HCT116 (cell line): ENCODE results near the gene TOR4A. TPM values are rescaled to one million over a fixed set of nuclear protein-coding genes. Genes with fewer than 3 reads are reported as not detected.
A peak's percentile ranks its signal among the peaks of the same experiment; 100 is the strongest.

ENCODE experiments used
- ATAC-seq: fragments of 200-7000 bp; cut with Tn5 transposase; 2 replicates; pipeline ENCODE4 v1.9.1; 2020; ENCODE audit warnings: mild to moderate bottlenecking, moderate library complexity
- BruUV-seq: library from RNA; stranded (reverse); fragments of 400-500 nt; replicated peaks from 2 replicates; lab custom pipeline; 2021; lab: Mats Ljungman, UMichigan
- CTCF ChIA-PET: fragments of 300-600 bp; sonication (Branson Sonifier 250); formaldehyde crosslinking; loops from one replicate; lab custom pipeline; 2021; ENCODE audit warnings: antibody characterized with exemption; lab: Charles Lee
- POLR2A ChIA-PET: fragments of 300-600, 350-600 bp; sonication (Branson Sonifier 250); formaldehyde crosslinking; loops from one replicate; lab custom pipeline; 2021; ENCODE audit warnings: antibody characterized with exemption; lab: Charles Lee
- RAD21 ChIA-PET, 2 experiments: fragments of 300-600 bp; sonication (Branson Sonifier 250); formaldehyde crosslinking; loops; one replicate each; lab custom pipeline; 2023; ENCODE audit warnings: low total read pairs in 2 of 2; ENCODE audit not compliant: uncharacterized antibody in 2 of 2, unreplicated experiment in 2 of 2, low non-redundant PET in 1 of 2; lab: Charles Lee
- DNase-seq: peaks from one replicate; pipeline ENCODE4 v3.0.0-alpha.2; 2010; ENCODE audit warnings: low read depth, low spot score
- H2AFZ ChIP-seq: fragments of 200-600 bp; shearing (Covaris generic), sonication (generic); 2 replicates; pipeline ENCODE4 v1.6.1; 2017; ENCODE audit warnings: low read depth, mixed run types, mixed read lengths, antibody characterized with exemption, low read length; ENCODE audit not compliant: poor library complexity, severe bottlenecking
- H3K27ac ChIP-seq: 2 replicates; pipeline ENCODE4 v1.5.1; 2012; ENCODE audit warnings: low read depth, low read length
- H3K27me3 ChIP-seq: fragments of 200-600 bp; sonication (generic); 2 replicates; pipeline ENCODE4 v1.6.1; 2016; ENCODE audit warnings: mixed run types, low read length, mixed read lengths; ENCODE audit not compliant: insufficient read depth
- H3K36me3 ChIP-seq, 2 experiments: fragments of 200-500 bp in 1 of 2; fragments of 200-600 bp in 1 of 2; sonication (Bioruptor generic) in 1 of 2; sonication (generic) in 1 of 2; 2 replicates each; pipeline versions ENCODE4 v1.5.1 to v1.6.1; 2014 to 2016; ENCODE audit warnings: low read length in 2 of 2, inconsistent platforms in 1 of 2, mixed read lengths in 1 of 2, mixed run types in 1 of 2; ENCODE audit not compliant: insufficient read depth in 2 of 2, control insufficient read depth in 1 of 2
- H3K4me1 ChIP-seq, 2 experiments: fragments of 200-600 bp in 1 of 2; sonication (generic) in 1 of 2; 2 replicates each; pipeline versions ENCODE4 v1.5.1 to v1.6.1; 2012 to 2017; ENCODE audit warnings: low read length in 2 of 2, inconsistent platforms in 1 of 2, mild to moderate bottlenecking in 1 of 2, mixed read lengths in 1 of 2, mixed run types in 1 of 2, moderate library complexity in 1 of 2; ENCODE audit not compliant: insufficient read depth in 2 of 2, control insufficient read depth in 1 of 2
- H3K4me2 ChIP-seq: fragments of 200-600 bp; sonication (generic); 2 replicates; pipeline ENCODE4 v1.6.1; 2017; ENCODE audit warnings: mixed run types, low read length, mixed read lengths
- H3K4me3 ChIP-seq, 2 experiments: fragments of 200-600 bp in 1 of 2; sonication (generic) in 1 of 2; replicated peaks in 1 of 2; 2 replicates each; pipeline ENCODE4 v1.5.1; 2011 to 2016; ENCODE audit warnings: low read length in 2 of 2, control low read depth in 1 of 2, low read depth in 1 of 2, mild to moderate bottlenecking in 1 of 2, mixed read lengths in 1 of 2, mixed run types in 1 of 2
- H3K79me2 ChIP-seq: fragments of 200-600 bp; sonication (generic); 2 replicates; pipeline ENCODE4 v1.6.1; 2017; ENCODE audit warnings: mild to moderate bottlenecking, mixed run types, low read length, moderate library complexity, mixed read lengths; ENCODE audit not compliant: insufficient read depth
- H3K9ac ChIP-seq: fragments of 200-600 bp; sonication (generic); 2 replicates; pipeline ENCODE4 v1.6.1; 2016; ENCODE audit warnings: low read length, mixed read lengths
- H3K9me2 ChIP-seq: fragments of 200-600 bp; sonication (generic), shearing (Covaris generic); 2 replicates; pipeline ENCODE4 v1.6.1; 2017; ENCODE audit warnings: mixed run types, mild to moderate bottlenecking, moderate library complexity; ENCODE audit not compliant: insufficient read depth
- H3K9me3 ChIP-seq, 2 experiments: fragments of 200-500 bp in 1 of 2; fragments of 200-600 bp in 1 of 2; sonication (Bioruptor generic) in 1 of 2; sonication (generic) in 1 of 2; 2 replicates each; pipeline ENCODE4 v1.6.1; 2014 to 2017; ENCODE audit warnings: low read length in 2 of 2, mixed read lengths in 2 of 2, inconsistent platforms in 1 of 2, low read depth in 1 of 2, mild to moderate bottlenecking in 1 of 2, mixed run types in 1 of 2, moderate library complexity in 1 of 2; ENCODE audit not compliant: control insufficient read depth in 1 of 2, insufficient read depth in 1 of 2
- H4K20me1 ChIP-seq: fragments of 200-600 bp; sonication (generic), shearing (Covaris generic); 2 replicates; pipeline ENCODE4 v1.6.1; 2017; ENCODE audit warnings: mixed run types, mild to moderate bottlenecking, moderate library complexity; ENCODE audit not compliant: insufficient read depth
- EZH2phosphoT487 ChIP-seq: fragments of 200-600 bp; IDR thresholded peaks from 2 replicates; pipeline ENCODE4 v1.6.1; 2018; ENCODE audit warnings: antibody characterized with exemption, borderline replicate concordance
- JUND ChIP-seq: IDR thresholded peaks from 2 replicates; pipeline ENCODE4 v1.6.1; 2012
- POLR2A ChIP-seq: IDR thresholded peaks from 2 replicates; pipeline ENCODE4 v1.7.0; 2011; ENCODE audit warnings: borderline replicate concordance; ENCODE audit not compliant: insufficient read depth, insufficient read length; ENCODE audit errors: extremely low read depth
- RAD21 ChIP-seq: IDR thresholded peaks from 2 replicates; pipeline ENCODE4 v1.6.1; 2012; ENCODE audit warnings: low read depth, mild to moderate bottlenecking
- TCF7L2 ChIP-seq: IDR thresholded peaks from 2 replicates; pipeline ENCODE4 v1.7.0; 2011; ENCODE audit warnings: borderline replicate concordance, inconsistent platforms; ENCODE audit not compliant: insufficient read depth, insufficient read length; ENCODE audit errors: extremely low read depth
- YY1 ChIP-seq: IDR thresholded peaks from 2 replicates; pipeline ENCODE4 v1.6.1; 2011; ENCODE audit warnings: low read length, low read depth, moderate library complexity, mild to moderate bottlenecking; ENCODE audit not compliant: insufficient replicate concordance; ENCODE audit errors: extremely low read depth
- ZFX ChIP-seq: fragments of 450-650 bp; IDR thresholded peaks from 2 replicates; pipeline ENCODE4 v1.6.1; 2017
- intact Hi-C: fragments of 100-400 bp; cut with micrococcal nuclease; formaldehyde crosslinking; loops from 2 replicates; pipeline ENCODE4 v1.10.0; 2022
- total RNA-seq: library from RNA; stranded (reverse); gene quantifications from one replicate; pipeline ENCODE4 v1.2.1, GENCODE V29; 2021; ENCODE audit not compliant: unreplicated experiment
- TF ChIP-seq, protein P1 (sequence below): IDR thresholded peaks from 2 replicates; pipeline ENCODE4 v1.6.1; 2012

Gene TOR4A
- total RNA-seq, 1 experiment from 2014 or later, result 34.0 TPM

DNA sequence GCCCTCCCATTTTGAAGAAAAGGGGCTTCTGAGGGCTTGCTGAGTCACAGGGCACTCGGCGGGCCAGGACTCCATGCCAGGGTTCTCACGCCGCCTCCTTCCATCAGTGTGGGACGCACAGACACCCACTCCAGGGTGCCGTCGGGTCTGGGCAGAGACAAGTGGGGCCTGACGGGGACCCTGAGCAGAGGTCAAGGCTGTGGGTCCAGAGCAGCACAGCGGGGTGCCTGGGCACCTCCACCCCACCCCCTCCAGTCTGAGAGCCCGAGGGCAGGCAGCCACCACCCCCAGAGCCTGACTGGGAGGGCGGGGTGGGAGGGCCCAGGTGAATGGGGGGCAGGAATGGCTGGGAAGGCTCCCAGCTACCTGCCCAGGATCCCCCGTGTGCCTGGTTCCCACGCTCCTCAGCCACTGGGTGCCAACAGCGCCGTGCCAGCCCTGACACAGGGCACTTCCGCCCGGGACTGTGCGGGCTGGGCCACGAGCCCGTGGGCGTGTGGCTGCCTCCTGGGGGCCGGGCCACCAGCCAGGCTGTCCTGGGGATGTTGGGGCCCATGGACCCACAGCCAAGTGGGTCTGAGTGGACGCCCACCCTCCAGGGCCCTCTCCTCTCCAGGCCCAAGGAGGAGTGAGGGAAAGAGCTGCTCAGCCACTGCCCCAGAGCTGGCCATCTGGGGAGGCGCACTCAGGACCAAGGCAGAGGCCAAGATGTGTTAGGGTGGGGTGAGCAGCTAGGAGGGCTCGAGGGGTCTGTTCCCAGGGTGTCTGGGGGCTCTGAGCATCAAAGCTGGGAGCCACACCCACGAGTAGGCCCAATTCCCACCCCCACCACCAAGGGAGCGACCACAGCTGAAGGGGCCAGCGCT, 34.7 kb downstream of the TOR4A start:
- peak overlapping the region; percentile 76 for H3K4me2 ChIP-seq
- peak overlapping the region; percentile 83 for H3K27ac ChIP-seq
- ChIA-PET CTCF (interaction anchor here (2.2 kb wide), 1 partner anchor 11 kb away, joined by 9 read pairs; the partner anchor contains the start of gene NRARP), RAD21 (no interaction called here), POLR2A (interaction anchor here (3.8 kb wide), 1 partner anchor 10 kb away, joined by 24 read pairs; the partner anchor contains the start of gene NRARP)
- no peaks in the 10 kb centered on the region for H3K9me3 ChIP-seq
- TF ChIP-seq, protein P1, sequence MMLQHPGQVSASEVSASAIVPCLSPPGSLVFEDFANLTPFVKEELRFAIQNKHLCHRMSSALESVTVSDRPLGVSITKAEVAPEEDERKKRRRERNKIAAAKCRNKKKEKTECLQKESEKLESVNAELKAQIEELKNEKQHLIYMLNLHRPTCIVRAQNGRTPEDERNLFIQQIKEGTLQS, result no peak
- TF ChIP-seq TCF7L2 (no peak), YY1 (no peak), RAD21 (no peak), ZFX (no peak), POLR2A (no peak), JUND (no peak), EZH2phosphoT487 (no peak)
- H3K79me2 ChIP-seq, result no peaks in the 10 kb centered on the region
- H3K4me1 ChIP-seq, result peaks cover 34 to 57% of the 10 kb centered on the region in 2 experiments
- no peak overlapping the region for H2AFZ ChIP-seq
- intact Hi-C loops, result no loop called here
- DNase-seq (no peak), ATAC-seq (no peak)
- peak overlapping the region; percentile 64 for H3K9ac ChIP-seq
- BruUV-seq, result no TSS peak
- peak overlapping the region in 1 of 2 experiments; percentile 24; a peak in 1 of 4 replicates for H3K4me3 ChIP-seq
- H3K36me3 ChIP-seq, result no peaks in the 10 kb centered on the region
- no peaks in the 10 kb centered on the region for H3K27me3 ChIP-seq
- H3K9me2 ChIP-seq, result no peaks in the 10 kb centered on the region
- no peaks in the 10 kb centered on the region for H4K20me1 ChIP-seq
